Nephron progenitor cell (in vitro differentiated cells): ENCODE results near the gene GCK.

Source experiments
- DNase-seq: peaks from one replicate; pipeline ENCODE4 v3.0.0; 2021
- H3K27ac Mint-ChIP-seq: 2 replicates; pipeline ENCODE4 v1.8.0; 2021; ENCODE audit warnings: mild to moderate bottlenecking, moderate library complexity, mixed read lengths
- H3K27me3 Mint-ChIP-seq: 2 replicates; pipeline ENCODE4 v1.8.0; 2021; ENCODE audit warnings: mild to moderate bottlenecking, low read depth, mixed read lengths; ENCODE audit not compliant: poor library complexity
- H3K36me3 Mint-ChIP-seq: 2 replicates; pipeline ENCODE4 v1.8.0; 2021; ENCODE audit warnings: low read depth, mixed read lengths
- H3K4me1 Mint-ChIP-seq: 2 replicates; pipeline ENCODE4 v1.8.0; 2021; ENCODE audit warnings: mixed read lengths
- H3K4me3 Mint-ChIP-seq: 2 replicates; pipeline ENCODE4 v1.8.0; 2021; ENCODE audit warnings: mild to moderate bottlenecking, moderate library complexity, mixed read lengths
- H3K9me3 Mint-ChIP-seq: 2 replicates; pipeline ENCODE4 v1.8.0; 2021; ENCODE audit warnings: mild to moderate bottlenecking, moderate library complexity, mixed read lengths
- CTCF ChIP-seq: fragments of 200-600 bp; sonication (generic); IDR thresholded peaks from 2 replicates; pipeline ENCODE4 v1.5.0; 2021; ENCODE audit warnings: antibody characterized with exemption

The GCK gene

GRCh38 chr7:44101303-44101965 is 87.8 kb downstream of the GCK start:
- no peak overlapping the region for H3K4me3 Mint-ChIP-seq
- peaks cover 4% of the 10 kb centered on the region for H3K36me3 Mint-ChIP-seq
- peaks cover 13% of the 10 kb centered on the region for H3K27me3 Mint-ChIP-seq
- H3K9me3 Mint-ChIP-seq = no peaks in the 10 kb centered on the region
- peaks cover 49% of the 10 kb centered on the region for H3K4me1 Mint-ChIP-seq
- TF ChIP-seq CTCF = no peak
- DNase-seq = no peak
- H3K27ac Mint-ChIP-seq = no peak overlapping the region

DNA sequence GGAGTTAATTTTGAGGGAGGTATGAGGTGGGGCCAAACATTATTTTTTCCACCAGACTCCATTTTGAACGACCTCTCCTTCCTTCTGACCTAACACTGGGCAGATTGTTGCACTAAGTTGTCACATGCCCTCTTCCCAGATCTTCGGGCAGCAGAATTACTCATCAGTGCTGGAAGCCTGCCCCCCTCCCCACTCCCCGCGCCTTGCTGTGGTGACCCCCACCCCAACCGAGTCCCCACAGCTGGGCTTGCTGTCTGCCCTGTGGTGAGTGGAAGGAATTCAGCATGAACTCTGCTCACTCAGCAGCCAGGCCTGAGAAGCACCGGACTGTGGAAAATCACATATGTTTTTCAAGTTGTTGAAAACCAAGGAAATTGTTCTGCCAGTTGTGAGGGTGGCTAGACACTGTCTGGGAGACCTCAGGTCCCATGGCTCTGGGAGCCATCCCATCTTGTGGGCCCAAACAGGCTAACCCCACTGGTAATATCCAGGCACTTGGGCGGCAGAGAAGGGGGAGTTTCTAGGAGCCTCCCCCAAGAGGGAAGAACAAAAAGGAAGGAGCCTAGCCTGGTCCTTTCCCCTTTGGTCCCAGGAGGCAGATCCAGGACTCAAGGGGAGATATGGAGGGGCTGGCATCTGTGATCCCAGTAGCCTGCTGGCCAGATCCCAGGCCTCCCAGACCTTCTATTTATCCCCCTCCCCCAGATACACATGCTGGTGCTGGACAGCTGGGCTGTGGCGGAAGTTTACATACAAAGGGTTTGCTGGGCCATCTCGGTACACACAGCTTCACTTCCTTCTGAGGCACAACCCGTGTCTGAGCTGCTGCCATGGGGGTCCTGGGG is 88.6 kb downstream of the GCK start:
- no peak overlapping the region for H3K27ac Mint-ChIP-seq
- no peak overlapping the region for H3K4me3 Mint-ChIP-seq
- peaks cover 44% of the 10 kb centered on the region for H3K4me1 Mint-ChIP-seq
- peaks cover 13% of the 10 kb centered on the region for H3K27me3 Mint-ChIP-seq
- no peaks in the 10 kb centered on the region for H3K36me3 Mint-ChIP-seq
- no peaks in the 10 kb centered on the region for H3K9me3 Mint-ChIP-seq
- TF ChIP-seq CTCF = no peak
- no peak for DNase-seq

DNA sequence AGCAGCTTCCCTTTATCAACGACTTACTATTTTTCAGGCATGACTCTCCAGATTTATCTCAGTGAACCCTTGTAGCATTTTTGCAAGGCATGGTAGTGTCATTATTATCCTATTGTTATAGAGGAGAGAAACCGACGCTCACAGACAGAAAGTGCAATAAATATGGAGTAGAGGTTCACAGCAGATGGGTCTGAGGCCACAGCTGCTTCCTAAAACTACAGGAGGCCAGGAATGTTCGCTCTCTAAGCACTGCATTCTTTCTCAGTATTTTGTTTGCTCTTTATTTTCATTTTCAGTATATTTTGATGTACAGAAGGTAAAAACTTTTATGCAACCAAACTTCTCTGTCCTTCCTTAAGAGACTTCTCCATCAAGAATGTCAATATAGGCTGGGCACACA is 89.6 kb downstream of the GCK start:
- no peak overlapping the region for H3K27ac Mint-ChIP-seq

GRCh38 chr7:44098092-44099068 is 90.9 kb downstream of the GCK start:
- Mint-ChIP-seq H3K4me3 (no peak overlapping the region), H3K36me3 (no peaks in the 10 kb centered on the region), H3K4me1 (peaks cover 37% of the 10 kb centered on the region), H3K27ac (no peak overlapping the region), H3K9me3 (no peaks in the 10 kb centered on the region), H3K27me3 (peaks cover 15% of the 10 kb centered on the region)
- no peak for TF ChIP-seq CTCF
- no peak for DNase-seq

More for the DNA sequence above, 89.6 kb downstream of the GCK start:
- Mint-ChIP-seq H3K27me3 (peaks cover 17% of the 10 kb centered on the region), H3K9me3 (no peaks in the 10 kb centered on the region), H3K4me1 (peaks cover 37% of the 10 kb centered on the region), H3K36me3 (no peaks in the 10 kb centered on the region), H3K4me3 (no peak overlapping the region)
- TF ChIP-seq CTCF = no peak
- no peak for DNase-seq

GRCh38 chr7:44097064-44097932 is 91.9 kb downstream of the GCK start:
- no peak for TF ChIP-seq CTCF

More at GRCh38 chr7:44097064-44097932, 91.9 kb downstream of the GCK start:
- peaks cover 39% of the 10 kb centered on the region for H3K4me1 Mint-ChIP-seq
- no peak for DNase-seq
- no peak overlapping the region for H3K27ac Mint-ChIP-seq
- peaks cover 10% of the 10 kb centered on the region for H3K27me3 Mint-ChIP-seq
- no peaks in the 10 kb centered on the region for H3K36me3 Mint-ChIP-seq
- H3K9me3 Mint-ChIP-seq = no peaks in the 10 kb centered on the region
- H3K4me3 Mint-ChIP-seq = peak overlapping the region; percentile 18
